Type B pancreatic cell (in vitro differentiated cells): Measurements from ENCODE around the gene FHDC1. TPM values are rescaled to one million over a fixed set of nuclear protein-coding genes. Genes with fewer than 3 reads are reported as not detected.

ENCODE experiments used
- DNase-seq: peaks from one replicate; pipeline ENCODE4 v3.0.0; 2021; ENCODE audit warnings: mixed read lengths; ENCODE audit not compliant: unreplicated experiment; ENCODE audit errors: extremely low spot score
- H3K27ac Mint-ChIP-seq: 2 replicates; pipeline ENCODE4 v1.8.0; 2021; ENCODE audit warnings: mild to moderate bottlenecking, mixed read lengths
- H3K27me3 Mint-ChIP-seq: 2 replicates; pipeline ENCODE4 v1.8.0; 2021; ENCODE audit warnings: mixed read lengths
- H3K36me3 Mint-ChIP-seq: 2 replicates; pipeline ENCODE4 v1.8.0; 2021; ENCODE audit warnings: mixed read lengths
- H3K4me1 Mint-ChIP-seq: one replicate; pipeline ENCODE4 v1.8.0; 2021; ENCODE audit warnings: mixed read lengths; ENCODE audit not compliant: unreplicated experiment
- H3K4me3 Mint-ChIP-seq: 2 replicates; pipeline ENCODE4 v1.8.0; 2021; ENCODE audit warnings: mild to moderate bottlenecking, mixed read lengths
- H3K9me3 Mint-ChIP-seq: 2 replicates; pipeline ENCODE4 v1.8.0; 2021; ENCODE audit warnings: mixed read lengths
- total RNA-seq: library from RNA; stranded (reverse); gene quantifications from 2 replicates; pipeline ENCODE4 v1.2.1, GENCODE V29; 2021; ENCODE audit warnings: low replicate concordance
- TF ChIP-seq, protein P1 (sequence below): fragments of 200-600 bp; sonication (generic); conservative IDR thresholded peaks from 2 replicates; pipeline ENCODE4 v1.5.0; 2021; ENCODE audit warnings: antibody characterized with exemption, mild to moderate bottlenecking

Gene FHDC1
- total RNA-seq, 1 donor from 2014 or later: 23.1 TPM

DNA sequence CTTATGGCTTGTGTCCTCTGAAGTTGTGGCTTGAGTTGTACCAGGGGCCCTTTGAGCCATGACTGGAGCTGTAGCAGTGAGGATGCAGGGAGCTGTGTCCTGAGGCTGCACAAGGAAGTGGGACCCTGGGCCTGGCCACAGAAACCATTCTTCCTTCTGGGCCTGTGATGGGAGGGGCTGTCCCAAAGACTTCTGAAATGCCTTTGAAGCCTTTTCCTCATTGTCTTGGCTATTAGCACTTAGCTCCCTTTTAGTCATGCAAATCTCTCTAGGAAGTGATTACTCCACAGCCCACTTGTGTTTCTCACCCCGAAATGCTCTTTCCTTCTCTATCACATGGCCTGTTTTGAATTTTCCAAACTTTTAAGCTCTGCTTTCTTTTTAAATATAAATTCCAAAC is 92.4 kb downstream of the FHDC1 start:
- no peak overlapping the region for H3K4me3 Mint-ChIP-seq
- TF ChIP-seq, protein P1, sequence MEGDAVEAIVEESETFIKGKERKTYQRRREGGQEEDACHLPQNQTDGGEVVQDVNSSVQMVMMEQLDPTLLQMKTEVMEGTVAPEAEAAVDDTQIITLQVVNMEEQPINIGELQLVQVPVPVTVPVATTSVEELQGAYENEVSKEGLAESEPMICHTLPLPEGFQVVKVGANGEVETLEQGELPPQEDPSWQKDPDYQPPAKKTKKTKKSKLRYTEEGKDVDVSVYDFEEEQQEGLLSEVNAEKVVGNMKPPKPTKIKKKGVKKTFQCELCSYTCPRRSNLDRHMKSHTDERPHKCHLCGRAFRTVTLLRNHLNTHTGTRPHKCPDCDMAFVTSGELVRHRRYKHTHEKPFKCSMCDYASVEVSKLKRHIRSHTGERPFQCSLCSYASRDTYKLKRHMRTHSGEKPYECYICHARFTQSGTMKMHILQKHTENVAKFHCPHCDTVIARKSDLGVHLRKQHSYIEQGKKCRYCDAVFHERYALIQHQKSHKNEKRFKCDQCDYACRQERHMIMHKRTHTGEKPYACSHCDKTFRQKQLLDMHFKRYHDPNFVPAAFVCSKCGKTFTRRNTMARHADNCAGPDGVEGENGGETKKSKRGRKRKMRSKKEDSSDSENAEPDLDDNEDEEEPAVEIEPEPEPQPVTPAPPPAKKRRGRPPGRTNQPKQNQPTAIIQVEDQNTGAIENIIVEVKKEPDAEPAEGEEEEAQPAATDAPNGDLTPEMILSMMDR: no peak
- peaks cover 8% of the 10 kb centered on the region for H3K4me1 Mint-ChIP-seq
- peaks cover 6% of the 10 kb centered on the region for H3K9me3 Mint-ChIP-seq
- H3K27me3 Mint-ChIP-seq: no peaks in the 10 kb centered on the region
- no peak overlapping the region for H3K27ac Mint-ChIP-seq
- no peak for DNase-seq
- no peaks in the 10 kb centered on the region for H3K36me3 Mint-ChIP-seq

Other genes starting within 250 kb of the FHDC1 start
- gene TIGD4, start 156.6 kb upstream of the FHDC1 start, total RNA-seq: 0.98 and 1.8 TPM in 2 replicates
- gene ARFIP1, start 156.4 kb upstream of the FHDC1 start, total RNA-seq: 32.5 and 40.3 TPM in 2 replicates